Brain microvascular endothelial cell (primary cell): ENCODE data around the gene TMEM179.
A peak's percentile ranks its signal among the peaks of the same experiment; 100 is the strongest.

Experiments used
- DNase-seq: peaks from one replicate; pipeline ENCODE4 v3.0.0-alpha.2; 2020
- H3K27ac ChIP-seq: fragments of 250-450 bp; sonication (Bioruptor Pico); 2 replicates; pipeline ENCODE4 v1.5.1; 2020; ENCODE audit warnings: mild to moderate bottlenecking, moderate library complexity
- H3K27me3 ChIP-seq: fragments of 250-450 bp; sonication (Bioruptor Pico); replicated peaks from 2 replicates; pipeline ENCODE4 v1.5.1; 2020; ENCODE audit warnings: mild to moderate bottlenecking
- H3K36me3 ChIP-seq: fragments of 250-450 bp; sonication (Bioruptor Pico); replicated peaks from 2 replicates; pipeline ENCODE4 v1.5.1; 2020; ENCODE audit warnings: mild to moderate bottlenecking
- H3K4me3 ChIP-seq: 2 replicates; pipeline ENCODE4 v1.5.1; 2011; ENCODE audit warnings: low read depth, mild to moderate bottlenecking, control low read depth, low read length, moderate library complexity
- in situ Hi-C: cut with HindIII; loops from 2 replicates; pipeline ENCODE4 v1.10.0; 2017; ENCODE audit warnings: low sequenced_read_pairs, low pct_ligation_motif_present
- TF ChIP-seq, protein P1 (sequence below): IDR thresholded peaks from 2 replicates; pipeline ENCODE4 v1.5.1; 2011; ENCODE audit warnings: low read depth, mild to moderate bottlenecking, moderate library complexity, low read length, control low read depth, inconsistent platforms; ENCODE audit errors: missing control alignments

Gene TMEM179

GRCh38 chr14:104567957-104568225 lies 36.7 kb downstream of the TMEM179 start:
- Histone ChIP-seq H3K27me3 (no peaks in the 10 kb centered on the region), H3K36me3 (no peaks in the 10 kb centered on the region), H3K27ac (no peak overlapping the region), H3K4me3 (no peak overlapping the region)
- TF ChIP-seq, protein P1, sequence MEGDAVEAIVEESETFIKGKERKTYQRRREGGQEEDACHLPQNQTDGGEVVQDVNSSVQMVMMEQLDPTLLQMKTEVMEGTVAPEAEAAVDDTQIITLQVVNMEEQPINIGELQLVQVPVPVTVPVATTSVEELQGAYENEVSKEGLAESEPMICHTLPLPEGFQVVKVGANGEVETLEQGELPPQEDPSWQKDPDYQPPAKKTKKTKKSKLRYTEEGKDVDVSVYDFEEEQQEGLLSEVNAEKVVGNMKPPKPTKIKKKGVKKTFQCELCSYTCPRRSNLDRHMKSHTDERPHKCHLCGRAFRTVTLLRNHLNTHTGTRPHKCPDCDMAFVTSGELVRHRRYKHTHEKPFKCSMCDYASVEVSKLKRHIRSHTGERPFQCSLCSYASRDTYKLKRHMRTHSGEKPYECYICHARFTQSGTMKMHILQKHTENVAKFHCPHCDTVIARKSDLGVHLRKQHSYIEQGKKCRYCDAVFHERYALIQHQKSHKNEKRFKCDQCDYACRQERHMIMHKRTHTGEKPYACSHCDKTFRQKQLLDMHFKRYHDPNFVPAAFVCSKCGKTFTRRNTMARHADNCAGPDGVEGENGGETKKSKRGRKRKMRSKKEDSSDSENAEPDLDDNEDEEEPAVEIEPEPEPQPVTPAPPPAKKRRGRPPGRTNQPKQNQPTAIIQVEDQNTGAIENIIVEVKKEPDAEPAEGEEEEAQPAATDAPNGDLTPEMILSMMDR: no peak
- DNase-seq: no peak
- in situ Hi-C loops: no loop called here

- Histone ChIP-seq H3K27ac (no peak overlapping the region), H3K36me3 (no peaks in the 10 kb centered on the region), H3K27me3 (no peaks in the 10 kb centered on the region), H3K4me3 (no peak overlapping the region)
- in situ Hi-C loops: no loop called here
- TF ChIP-seq, protein P1: no peak
- no peak for DNase-seq
Measured at GRCh38 chr14:104567141-104567956, 37.2 kb downstream of the TMEM179 start.

DNA sequence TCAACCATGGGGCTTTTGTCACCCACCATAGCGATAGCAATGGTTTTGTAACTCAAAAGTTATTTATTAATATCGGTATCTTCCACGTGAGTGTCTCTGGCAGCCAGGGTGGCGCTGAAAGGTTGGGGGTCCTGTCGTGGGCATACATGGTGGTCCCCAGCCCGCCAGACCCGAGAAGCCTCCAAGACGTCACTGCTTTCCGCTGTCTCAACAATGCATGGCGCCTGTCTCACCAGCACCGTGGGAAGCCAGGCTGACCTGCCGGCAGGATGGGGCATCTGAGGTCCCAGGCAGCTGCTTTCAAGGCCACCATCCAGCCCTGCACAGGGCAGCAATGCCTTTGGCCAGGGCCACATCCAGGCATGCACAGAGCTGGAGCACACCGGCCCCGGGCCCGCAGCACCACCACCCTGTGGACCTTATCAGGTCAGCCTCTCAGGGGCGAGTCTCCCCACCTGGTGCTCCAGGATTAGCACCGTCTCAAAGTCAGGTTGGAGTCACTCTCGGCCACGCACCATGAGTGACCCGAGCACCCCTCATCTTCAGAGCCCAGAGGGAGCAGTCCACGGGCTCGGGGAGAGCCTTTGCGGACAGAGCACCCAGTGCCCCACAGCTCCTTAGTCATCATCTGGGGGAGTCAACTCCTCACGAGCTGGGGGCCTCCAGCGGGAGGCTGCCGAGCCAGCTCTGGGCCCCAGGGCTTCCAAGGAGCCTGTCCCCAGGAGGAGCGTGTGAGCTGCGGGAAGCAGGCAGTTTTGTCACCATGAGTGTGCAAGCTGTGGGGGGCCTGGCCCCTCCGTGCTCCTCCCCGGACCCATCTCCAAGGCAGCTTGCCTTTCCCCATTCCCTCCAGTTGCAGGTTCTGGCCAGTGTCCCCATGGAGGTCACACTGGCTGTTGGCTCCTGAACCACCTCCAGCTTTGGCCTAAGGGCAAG lies 39.6 kb downstream of the TMEM179 start:
- no peaks in the 10 kb centered on the region for H3K27me3 ChIP-seq
- no peaks in the 10 kb centered on the region for H3K36me3 ChIP-seq
- in situ Hi-C loops: no loop called here
- TF ChIP-seq, protein P1: no peak
- DNase-seq: no peak
- no peak overlapping the region for H3K27ac ChIP-seq
- no peak overlapping the region for H3K4me3 ChIP-seq

DNA sequence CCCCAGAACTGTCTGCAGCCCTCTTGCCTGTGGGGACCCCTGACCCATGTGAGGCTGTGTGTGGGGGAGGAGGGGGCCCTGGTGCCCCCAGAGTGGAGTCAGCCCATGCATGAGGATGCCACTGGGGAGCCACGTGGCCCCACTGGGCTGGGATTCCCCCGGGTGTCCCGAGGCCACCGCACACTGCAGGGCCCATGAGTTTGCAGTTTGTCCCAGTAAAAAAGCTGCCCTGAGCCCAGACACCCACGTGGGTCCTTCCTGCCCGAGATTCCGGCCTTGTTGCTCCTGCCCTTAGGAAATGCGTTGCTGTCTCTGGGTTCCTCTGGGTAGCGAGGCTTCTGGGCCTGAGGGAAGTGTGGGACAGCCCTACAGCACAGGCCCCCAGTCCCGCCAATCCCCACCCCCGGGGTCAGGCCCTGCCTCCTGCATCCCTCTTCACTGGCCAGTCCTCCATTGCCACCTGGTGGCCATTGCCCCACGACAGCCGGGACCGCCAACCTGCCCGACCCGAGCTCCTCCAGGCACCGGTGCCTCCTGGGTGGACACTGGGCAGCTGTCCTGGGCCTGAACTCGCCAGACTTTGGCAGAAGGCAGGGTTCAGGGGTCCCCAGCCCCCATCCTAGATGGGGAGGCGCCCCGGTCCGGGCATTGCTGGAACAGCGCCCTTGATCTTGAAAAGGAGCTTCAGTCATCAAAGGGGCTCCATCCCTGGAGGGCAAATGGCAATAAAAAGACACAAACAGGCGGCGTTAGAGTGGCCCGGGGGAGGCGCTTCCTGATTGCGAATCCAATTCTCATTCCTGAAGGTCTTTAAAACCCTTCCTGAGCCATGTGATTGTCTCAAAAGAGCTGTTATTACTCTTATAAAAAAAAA lies 40.6 kb downstream of the TMEM179 start:
- peak; percentile 37 for DNase-seq
- Histone ChIP-seq H3K36me3 (no peaks in the 10 kb centered on the region), H3K27me3 (no peaks in the 10 kb centered on the region), H3K27ac (no peak overlapping the region), H3K4me3 (no peak overlapping the region)
- in situ Hi-C loops: no loop called here
- TF ChIP-seq, protein P1: peak; percentile 87

DNA sequence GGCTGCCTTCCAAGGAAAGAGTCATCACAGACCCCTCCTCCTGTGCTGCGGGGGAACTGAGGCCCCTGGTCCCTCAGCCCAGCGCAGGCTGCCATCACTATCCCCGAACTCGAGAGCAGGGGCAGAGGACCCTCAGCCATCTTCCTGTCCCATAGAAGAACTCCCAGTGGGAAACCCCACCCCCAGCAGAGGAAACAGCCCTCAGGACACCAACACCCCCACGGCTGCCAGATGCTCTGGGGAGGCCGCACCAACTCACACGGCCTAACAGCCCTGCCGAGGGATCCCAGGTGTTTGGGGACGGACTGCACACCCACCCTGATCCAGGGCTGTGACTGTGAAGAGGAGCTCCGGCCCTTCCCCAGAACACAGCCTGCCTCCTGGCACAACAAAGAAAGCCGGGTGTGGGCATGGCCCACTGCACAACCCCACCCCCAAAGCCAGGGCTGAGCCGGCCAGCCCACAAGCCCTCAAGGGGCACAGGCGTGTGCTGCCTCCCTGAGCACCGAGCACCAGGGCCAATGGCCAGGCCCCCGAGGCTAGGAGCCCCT lies 41.3 kb downstream of the TMEM179 start:
- H3K4me3 ChIP-seq: no peak overlapping the region
- no peaks in the 10 kb centered on the region for H3K27me3 ChIP-seq
- no peaks in the 10 kb centered on the region for H3K36me3 ChIP-seq
- in situ Hi-C loops: no loop called here
- TF ChIP-seq, protein P1: no peak
- no peak for DNase-seq
- no peak overlapping the region for H3K27ac ChIP-seq
